Measurements from ENCODE around the gene SLC4A3.
"Not testable (repeated sequence)": the region's sequence is repeated elsewhere in the genome, so short reads cannot be mapped to it uniquely, and the experiment has no call there.

SLC4A3 gene

GRCh38 chr2:219651656-219652055 lies 24.2 kb downstream of the SLC4A3 start:
- not testable (repeated sequence) for DNase-seq

- no peak for DNase-seq
Observed at GRCh38 chr2:219656526-219656925, 29.1 kb downstream of the SLC4A3 start.

DNA sequence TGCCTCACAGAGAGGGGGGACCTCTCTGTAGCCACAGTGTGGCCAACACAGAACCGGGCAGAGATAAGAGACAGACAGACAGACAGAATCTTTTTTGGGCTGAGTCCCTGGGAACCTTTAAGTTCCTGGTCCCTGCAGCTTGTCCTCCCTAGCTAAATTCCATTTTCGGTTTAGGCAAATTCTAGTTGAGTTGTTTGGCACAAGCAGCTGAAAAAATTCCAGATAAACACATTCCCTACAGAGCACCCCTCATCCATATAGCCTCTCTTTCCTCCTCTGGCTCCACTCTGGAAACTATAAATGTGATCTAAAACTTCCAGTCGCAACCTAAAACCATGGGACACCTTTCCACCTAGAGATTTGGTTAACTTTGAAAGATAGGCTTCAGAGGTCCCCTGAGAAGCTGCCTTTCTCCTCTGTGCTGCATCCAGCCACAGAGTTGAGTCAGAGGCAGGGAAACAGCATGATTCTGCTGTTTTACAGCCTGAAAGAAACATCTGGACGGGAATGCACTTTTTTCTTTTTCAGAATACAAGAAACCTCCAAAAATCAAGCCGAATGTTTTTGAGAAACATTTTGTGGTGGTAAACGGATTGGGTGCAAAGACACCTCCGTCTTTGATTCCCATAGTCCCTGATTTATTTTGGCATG lies 30.9 kb downstream of the SLC4A3 start:
- no peak for DNase-seq

DNA sequence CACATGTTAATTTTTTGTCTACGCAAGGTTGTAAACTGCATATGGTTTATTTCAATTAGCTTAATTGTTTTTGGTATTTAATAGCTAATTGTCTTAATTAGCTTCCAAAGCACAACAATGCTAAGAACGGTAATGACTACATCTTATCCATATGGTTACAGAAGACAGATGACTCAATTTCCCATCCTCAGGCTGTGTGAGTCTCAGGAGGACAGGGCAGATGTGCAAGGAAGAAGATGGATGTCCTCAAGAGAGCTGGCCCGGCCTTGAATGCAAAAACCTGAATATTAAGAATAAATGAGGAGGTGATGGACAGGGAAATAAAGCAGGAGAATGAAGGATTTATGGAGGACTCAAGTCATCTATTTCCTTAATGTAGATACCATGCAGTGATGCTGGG lies 31.4 kb downstream of the SLC4A3 start:
- no peak for DNase-seq

DNA sequence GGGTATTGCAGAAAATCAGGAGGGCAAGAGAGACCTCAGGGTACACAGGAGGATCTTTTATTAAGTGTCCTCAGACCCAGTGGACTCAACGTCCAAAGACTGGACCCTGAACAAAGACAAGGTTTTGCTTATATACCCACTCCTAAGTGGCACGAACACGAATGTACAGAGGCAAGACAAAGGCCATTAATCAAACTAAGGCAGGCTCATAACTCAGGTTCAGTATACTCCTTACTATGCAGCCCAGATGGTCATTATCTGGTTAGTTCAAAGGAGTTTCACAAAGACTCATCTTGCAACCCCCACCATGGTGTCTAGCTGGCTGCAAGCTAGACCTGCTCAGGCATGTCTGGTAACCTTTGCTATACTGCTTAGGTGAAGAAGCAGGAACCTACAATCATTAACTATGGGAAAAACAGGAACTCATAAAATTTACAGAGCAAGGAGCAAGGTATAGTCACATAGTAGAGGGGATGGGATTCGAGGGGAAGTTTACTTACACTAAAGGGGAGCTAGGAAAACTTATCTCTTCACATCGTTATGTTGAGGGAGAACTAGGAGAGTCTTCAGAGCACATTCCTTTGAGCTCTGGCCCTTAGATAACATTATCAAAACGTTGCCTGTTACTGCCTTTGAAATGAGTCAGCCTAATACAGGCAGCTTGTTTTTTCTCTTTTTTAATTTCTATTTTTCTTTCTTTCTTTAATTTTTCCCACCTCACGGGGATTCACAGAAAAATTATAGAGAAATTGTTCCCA lies 33.9 kb downstream of the SLC4A3 start:
- DNase-seq, result no peak

GRCh38 chr2:219661955-219662395 lies 34.5 kb downstream of the SLC4A3 start:
- no peak for DNase-seq

DNA sequence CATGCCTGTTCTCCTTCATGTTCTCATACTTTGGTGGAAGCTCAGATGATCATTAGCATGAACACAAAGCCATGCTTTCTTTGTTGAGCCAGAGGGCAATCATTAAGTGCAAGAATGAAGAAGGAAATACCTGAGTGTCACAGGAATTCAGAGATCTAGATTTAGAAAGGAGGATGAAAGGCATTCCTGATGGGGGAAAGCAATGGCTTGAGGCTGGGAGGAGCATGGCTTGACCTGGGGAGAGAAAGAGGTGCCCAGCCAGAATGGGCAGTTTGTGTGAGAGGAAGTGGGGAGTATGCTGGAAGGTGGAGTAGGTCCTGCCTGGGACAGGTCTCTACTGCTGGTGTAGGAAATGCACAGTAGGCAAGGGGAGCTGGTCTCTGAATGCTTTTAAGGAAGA lies 35.1 kb downstream of the SLC4A3 start:
- no peak for DNase-seq

DNA sequence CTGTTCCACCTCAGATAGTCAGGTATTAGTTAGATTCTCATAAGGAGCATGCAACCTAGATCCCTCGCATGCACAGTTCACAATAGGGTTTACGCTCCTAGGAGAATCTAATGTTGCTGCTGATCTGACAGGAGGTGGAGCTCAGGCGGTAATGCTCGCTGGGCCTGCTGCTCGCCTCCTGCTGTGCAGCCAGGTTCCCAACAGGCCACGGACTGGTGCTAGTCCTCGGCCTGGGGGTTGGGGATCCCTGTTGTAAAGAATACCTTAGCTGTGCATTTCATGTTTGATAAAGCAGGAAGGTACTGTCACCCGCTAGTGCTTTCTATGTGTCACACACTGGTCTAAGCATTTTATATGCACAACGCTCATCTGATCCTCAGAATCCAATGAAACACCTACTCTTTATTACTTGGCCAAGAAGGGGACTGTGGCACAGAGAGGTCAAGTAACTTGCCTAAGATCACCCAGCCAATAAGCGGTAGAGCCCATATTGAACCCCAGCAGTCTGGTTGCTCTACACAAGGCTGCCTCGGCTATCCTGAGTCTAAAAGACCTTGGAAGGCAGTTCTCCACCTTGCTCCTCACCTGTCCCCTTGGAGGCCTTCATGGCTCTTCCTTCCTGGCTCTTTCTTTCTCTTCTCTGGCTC lies 35.8 kb downstream of the SLC4A3 start:
- DNase-seq, result no peak

GRCh38 chr2:219664041-219664440 lies 36.6 kb downstream of the SLC4A3 start:
- no peak for DNase-seq

DNA sequence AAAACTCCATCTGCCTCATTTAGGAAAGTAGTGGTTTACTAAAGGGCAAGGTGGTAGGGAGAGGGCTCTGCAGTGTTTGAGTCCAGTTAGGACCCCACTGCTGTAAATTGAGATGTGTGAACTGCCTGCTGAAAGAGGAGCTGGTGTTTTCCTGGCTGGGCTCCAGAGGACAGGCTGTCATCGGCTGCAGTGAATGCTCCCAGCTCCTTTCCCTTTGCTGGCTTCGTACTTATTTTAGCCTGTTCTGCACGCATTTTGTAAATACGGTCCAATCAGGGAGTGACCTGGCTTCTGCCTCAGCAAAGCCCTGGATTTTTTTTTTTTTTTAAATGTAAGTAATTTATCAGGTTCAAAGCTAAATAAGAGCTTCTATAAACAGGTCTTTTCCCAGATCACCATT lies 37.5 kb downstream of the SLC4A3 start:
- DNase-seq, result no peak

DNA sequence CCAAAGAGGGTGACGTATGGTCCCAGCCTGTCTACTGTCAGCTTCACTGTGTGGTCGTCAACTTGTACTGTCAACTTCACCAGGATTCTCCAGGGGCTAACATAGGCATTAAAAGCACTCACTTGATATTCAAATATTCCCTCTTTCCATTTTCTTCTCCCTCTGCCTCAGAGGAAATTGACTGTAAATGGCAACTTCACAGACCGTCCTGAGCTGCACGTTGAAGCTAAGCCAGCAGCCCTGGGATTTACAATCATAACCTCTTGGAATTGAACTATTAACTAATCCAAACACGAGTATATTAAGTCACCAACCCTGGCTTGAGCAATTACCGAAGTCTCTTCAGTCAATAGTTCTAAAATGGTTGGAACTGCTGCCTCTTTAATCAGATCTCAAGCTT lies 38.5 kb downstream of the SLC4A3 start:
- DNase-seq, result no peak

DNA sequence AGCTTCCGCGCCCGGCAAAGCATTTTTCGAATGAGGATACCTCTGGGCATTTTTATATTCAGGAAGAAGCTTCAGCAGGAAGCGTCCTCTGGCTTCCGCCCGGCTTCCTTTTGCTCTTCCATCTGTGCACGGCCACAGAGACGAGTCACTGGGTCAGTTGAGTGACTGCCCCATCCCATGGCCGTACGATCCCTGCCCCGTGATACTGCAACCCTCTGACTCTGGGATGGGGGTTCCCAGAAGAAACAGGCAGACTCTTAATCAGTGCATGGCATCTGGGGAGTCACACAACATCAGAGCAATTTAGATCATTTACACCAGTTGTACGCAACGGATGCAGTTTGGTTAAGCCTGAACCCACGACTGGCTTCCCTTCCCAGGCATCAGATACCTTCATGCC lies 40.9 kb downstream of the SLC4A3 start:
- no peak for DNase-seq

DNA sequence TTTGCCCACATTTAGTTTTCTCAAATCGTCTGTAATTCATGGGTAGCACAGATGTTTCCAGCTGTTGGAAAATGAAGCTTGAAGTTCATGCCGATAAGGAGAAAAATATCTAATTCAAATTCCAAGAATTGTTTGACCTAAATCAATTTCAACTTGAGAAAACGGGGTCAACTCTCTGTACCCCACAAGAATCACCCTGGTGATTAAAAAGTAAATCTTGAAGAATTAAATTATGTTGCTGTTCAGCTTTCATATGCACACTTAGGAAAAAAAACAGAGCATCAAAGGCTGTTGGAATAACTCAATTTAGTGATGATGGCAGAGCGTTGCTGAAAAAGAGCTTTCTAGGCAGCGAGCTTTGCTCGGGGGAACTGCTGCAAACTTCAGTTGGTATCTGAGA lies 43.0 kb downstream of the SLC4A3 start:
- no peak for DNase-seq

DNA sequence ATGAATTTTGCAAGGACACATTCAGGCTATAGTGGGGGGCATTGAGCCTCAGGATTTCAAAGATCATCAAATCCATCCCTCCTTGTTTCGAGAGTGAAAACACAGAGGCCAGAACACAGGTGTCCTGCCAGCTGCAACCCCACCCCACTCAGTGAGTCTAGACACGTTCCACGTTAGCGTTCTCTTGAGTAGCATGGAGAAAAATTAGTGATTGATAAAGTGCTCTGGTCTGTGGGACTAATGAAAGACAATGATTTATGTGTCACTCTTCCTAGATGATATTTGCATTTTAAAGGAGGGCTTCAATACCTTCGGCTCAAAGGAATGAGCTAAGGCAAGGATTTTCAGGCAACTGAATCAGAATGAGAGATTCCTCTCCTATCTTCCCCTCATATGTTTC lies 43.8 kb downstream of the SLC4A3 start:
- no peak for DNase-seq

DNA sequence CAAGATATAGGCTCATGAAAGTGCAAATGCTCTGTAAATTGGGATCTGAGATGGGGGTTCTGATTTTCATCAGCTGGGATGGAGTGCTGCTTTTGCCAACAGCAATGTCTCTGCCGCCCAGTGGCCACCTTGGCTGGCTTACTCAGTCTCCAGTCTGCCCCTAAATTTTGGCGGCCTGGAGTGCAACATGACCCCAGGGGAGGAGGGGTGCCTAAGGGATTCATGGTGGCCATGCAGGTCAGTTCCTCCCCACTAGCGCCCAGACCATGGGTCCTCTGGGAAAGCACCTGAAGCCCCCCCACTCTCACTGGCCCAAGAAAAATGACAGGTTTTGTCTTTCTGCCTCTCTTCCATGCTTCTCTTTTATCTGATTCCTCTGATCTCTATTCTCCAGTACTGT lies 45.0 kb downstream of the SLC4A3 start:
- no peak for DNase-seq

- no peak for DNase-seq
Observed at GRCh38 chr2:219675221-219675620, 47.8 kb downstream of the SLC4A3 start.

GRCh38 chr2:219676586-219676985 lies 49.2 kb downstream of the SLC4A3 start:
- DNase-seq, result no peak

- no peak for DNase-seq
Observed at GRCh38 chr2:219679041-219679440, 51.6 kb downstream of the SLC4A3 start.

DNA sequence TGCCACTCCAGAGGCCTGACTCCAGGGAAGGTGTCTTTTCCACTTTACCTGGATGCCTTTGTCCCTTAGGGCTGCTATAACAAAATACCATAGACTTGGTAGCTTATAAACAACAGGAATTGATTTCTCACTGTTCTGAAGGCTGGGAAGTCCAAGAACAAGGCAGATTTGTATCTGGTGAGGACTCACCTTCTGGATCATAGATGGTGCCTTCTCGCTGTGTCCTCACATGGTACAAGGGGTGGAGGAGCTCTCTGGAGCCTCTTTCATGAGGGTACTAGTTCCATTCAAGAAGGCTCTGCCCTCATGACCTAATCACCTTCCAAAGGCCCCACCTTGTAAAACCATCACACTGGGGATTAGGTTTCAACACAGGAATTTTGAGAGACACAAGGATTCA lies 52.1 kb downstream of the SLC4A3 start:
- DNase-seq, result no peak

DNA sequence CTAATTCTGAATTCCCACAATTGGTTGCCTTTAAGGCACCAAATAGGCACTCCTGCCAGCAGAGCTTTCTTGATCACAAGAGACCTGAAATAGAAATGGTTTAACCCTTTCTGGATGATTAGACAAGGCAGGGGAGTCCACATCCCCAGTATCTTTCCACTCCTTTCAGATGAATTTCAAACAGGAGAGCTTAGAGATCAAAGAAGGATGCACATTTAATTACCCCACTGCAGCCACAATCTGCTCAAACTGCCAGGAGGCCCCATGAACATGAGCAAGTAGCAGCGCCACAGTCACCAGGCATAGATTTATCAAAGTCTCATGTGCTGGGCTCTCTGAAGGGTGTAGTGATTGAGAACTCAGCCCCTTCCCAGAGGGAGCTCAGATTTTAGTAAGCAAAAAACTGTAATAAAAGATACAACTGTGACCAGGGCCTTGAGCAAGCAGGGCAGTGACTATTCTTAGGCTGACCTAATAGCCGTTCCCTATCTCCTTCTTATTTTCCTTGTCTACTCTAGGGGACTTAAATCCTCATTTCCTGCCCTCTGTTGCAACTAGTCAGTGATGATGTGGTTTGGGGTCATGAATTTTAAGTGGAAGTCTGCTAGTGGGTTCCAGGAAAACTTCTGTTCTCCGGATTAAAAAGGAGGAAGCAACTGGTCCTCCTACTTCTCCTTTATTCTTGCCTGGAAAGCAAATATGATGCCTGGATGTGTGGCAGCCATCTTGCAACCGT lies 53.7 kb downstream of the SLC4A3 start:
- DNase-seq, result no peak

GRCh38 chr2:219681694-219682300 lies 54.4 kb downstream of the SLC4A3 start:
- no peak for DNase-seq

DNA sequence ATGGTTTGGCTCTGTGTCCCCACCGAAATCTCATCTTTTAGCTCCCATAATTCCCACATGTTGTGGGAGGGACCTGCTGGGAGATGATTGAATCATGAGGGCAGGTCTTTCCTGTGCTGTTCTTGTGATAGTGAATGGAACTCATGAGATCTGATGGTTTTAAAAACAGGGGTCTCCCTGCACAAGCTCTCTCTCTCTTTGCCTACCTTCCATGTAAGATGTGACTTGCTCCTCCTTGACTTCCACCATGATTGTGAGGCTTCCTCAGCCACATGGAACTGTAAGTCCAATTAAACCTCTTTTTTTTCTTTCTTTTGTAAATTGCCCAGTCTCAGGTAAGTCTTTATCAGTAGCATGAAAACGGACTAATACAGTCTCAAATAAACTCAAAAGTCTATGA lies 56.0 kb downstream of the SLC4A3 start:
- not testable (repeated sequence) for DNase-seq
